DOHH2 (cell line): ENCODE data around the gene GGA1.
A peak's percentile ranks its signal among the peaks of the same experiment; 100 is the strongest.

Experiments
- H3F3A ChIP-seq: fragments of 200-600 bp; sonication (generic), shearing (Covaris generic); 2 replicates; pipeline ENCODE4 v1.6.0; 2016; ENCODE audit warnings: antibody characterized with exemption, mild to moderate bottlenecking; ENCODE audit not compliant: control insufficient read depth, insufficient read depth
- H3K27ac ChIP-seq: fragments of 200-600 bp; sonication (generic); 2 replicates; pipeline ENCODE4 v1.5.1; 2014; ENCODE audit warnings: low read depth, mild to moderate bottlenecking, low read length, moderate library complexity
- H3K27me3 ChIP-seq: fragments of 200-600 bp; sonication (generic); 2 replicates; pipeline ENCODE4 v1.6.1; 2014; ENCODE audit warnings: mild to moderate bottlenecking, low read length, mixed read lengths; ENCODE audit not compliant: control insufficient read depth
- H3K36me3 ChIP-seq: fragments of 200-600 bp; sonication (generic); 2 replicates; pipeline ENCODE4 v1.6.1; 2014; ENCODE audit warnings: mild to moderate bottlenecking, low read length, moderate library complexity, mixed read lengths; ENCODE audit not compliant: control insufficient read depth
- H3K4me1 ChIP-seq: fragments of 200-600 bp; sonication (generic); 2 replicates; pipeline ENCODE4 v1.6.1; 2014; ENCODE audit warnings: mild to moderate bottlenecking, low read length, mixed read lengths; ENCODE audit not compliant: control insufficient read depth
- H3K4me2 ChIP-seq: fragments of 200-600 bp; sonication (generic); 2 replicates; pipeline ENCODE4 v1.6.0; 2014; ENCODE audit warnings: mild to moderate bottlenecking, low read length, moderate library complexity
- H3K4me3 ChIP-seq: fragments of 200-600 bp; sonication (generic); 2 replicates; pipeline ENCODE4 v1.5.1; 2014; ENCODE audit warnings: mild to moderate bottlenecking, low read length, mixed read lengths
- H3K79me2 ChIP-seq: fragments of 200-600 bp; sonication (generic); 2 replicates; pipeline ENCODE4 v1.6.1; 2014; ENCODE audit warnings: mild to moderate bottlenecking, low read length, mixed read lengths; ENCODE audit not compliant: control insufficient read depth
- H3K9me2 ChIP-seq: fragments of 200-600 bp; sonication (generic); replicated peaks from 2 replicates; pipeline ENCODE4 v1.6.1; 2014; ENCODE audit warnings: mild to moderate bottlenecking, low read length, mixed read lengths; ENCODE audit not compliant: control insufficient read depth
- H3K9me3 ChIP-seq: fragments of 200-600 bp; sonication (generic); 2 replicates; pipeline ENCODE4 v1.6.1; 2014; ENCODE audit warnings: antibody characterized with exemption, low read length, mixed read lengths; ENCODE audit not compliant: control insufficient read depth, insufficient read depth
- H4K20me1 ChIP-seq: fragments of 200-600 bp; sonication (generic); 2 replicates; pipeline ENCODE4 v1.6.0; 2014; ENCODE audit warnings: low read depth, mild to moderate bottlenecking, antibody characterized with exemption, low read length, moderate library complexity; ENCODE audit not compliant: control insufficient read depth, insufficient read depth
- CTCF ChIP-seq: fragments of 200-600 bp; sonication (generic); IDR thresholded peaks from one replicate; pipeline ENCODE4 v1.5.1; 2014; ENCODE audit warnings: antibody characterized with exemption, mild to moderate bottlenecking, low read depth, low read length; ENCODE audit not compliant: poor library complexity, severe bottlenecking
- EZH2phosphoT487 ChIP-seq: fragments of 200-600 bp; sonication (generic); IDR thresholded peaks from 2 replicates; pipeline ENCODE4 v1.6.1; 2017; ENCODE audit warnings: borderline replicate concordance, mild to moderate bottlenecking, antibody characterized with exemption, low read length, moderate library complexity, mixed read lengths

The GGA1 gene

DNA sequence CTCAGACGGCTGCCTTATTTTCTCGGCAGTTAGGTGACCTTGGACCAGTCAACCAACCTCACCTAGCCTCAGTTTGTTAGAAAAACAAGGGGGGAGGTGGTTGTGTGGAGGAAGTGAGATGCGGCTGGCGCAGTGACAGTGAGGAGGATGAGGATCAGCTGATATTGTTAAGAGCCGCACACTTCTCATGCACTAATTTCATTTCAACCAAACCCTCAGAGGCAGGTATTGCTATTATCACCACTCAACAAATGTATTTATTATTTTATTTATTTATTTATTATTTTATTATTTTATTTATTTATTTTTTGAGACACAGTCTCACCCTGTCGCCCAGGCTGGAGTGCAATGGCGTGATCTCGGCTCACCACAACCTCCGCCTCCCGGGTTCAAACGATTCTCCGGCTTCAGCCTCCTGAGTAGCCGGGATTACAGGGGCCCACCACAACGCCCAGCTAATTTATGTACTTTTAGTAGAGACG lies 68.9 kb downstream of the GGA1 start:
- no peaks in the 10 kb centered on the region for H3K9me2 ChIP-seq
- no peaks in the 10 kb centered on the region for H3K9me3 ChIP-seq
- peak overlapping the region; percentile 79 for H3K27ac ChIP-seq
- H3K4me2 ChIP-seq, result peak overlapping the region; percentile 87
- TF ChIP-seq EZH2phosphoT487, result no peak
- TF ChIP-seq CTCF, result no peak
- H3K36me3 ChIP-seq, result no peaks in the 10 kb centered on the region
- no peaks in the 10 kb centered on the region for H4K20me1 ChIP-seq
- H3K4me1 ChIP-seq, result peaks cover 55% of the 10 kb centered on the region
- no peaks in the 10 kb centered on the region; the same call in 1 of the 2 replicates for H3K79me2 ChIP-seq
- H3F3A ChIP-seq, result peaks cover 21% of the 10 kb centered on the region
- H3K4me3 ChIP-seq, result peak overlapping the region; percentile 74
- no peaks in the 10 kb centered on the region for H3K27me3 ChIP-seq

DNA sequence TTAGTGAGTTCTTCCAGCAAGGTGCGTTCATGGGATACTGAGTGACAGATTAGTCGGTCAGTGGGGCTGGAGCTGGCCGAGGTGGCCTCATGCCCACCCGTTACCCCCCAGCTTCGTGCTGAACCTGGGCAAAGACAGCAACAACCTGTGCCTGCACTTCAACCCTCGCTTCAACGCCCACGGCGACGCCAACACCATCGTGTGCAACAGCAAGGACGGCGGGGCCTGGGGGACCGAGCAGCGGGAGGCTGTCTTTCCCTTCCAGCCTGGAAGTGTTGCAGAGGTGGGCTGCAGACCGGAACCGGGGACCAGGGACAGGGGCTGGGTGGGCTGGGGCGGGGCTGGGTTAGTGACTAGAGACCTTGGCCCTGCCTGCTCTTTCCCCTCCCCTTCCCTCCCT lies 69.7 kb downstream of the GGA1 start:
- H3K4me3 ChIP-seq, result no peak overlapping the region
- TF ChIP-seq CTCF (no peak), EZH2phosphoT487 (no peak)
- no peaks in the 10 kb centered on the region for H3K9me2 ChIP-seq
- H3K4me1 ChIP-seq, result peaks cover 51% of the 10 kb centered on the region
- H3K79me2 ChIP-seq, result no peaks in the 10 kb centered on the region; the same call in 1 of the 2 replicates
- H3F3A ChIP-seq, result peaks cover 21% of the 10 kb centered on the region
- no peaks in the 10 kb centered on the region for H3K27me3 ChIP-seq
- H4K20me1 ChIP-seq, result no peaks in the 10 kb centered on the region
- H3K27ac ChIP-seq, result no peak overlapping the region
- H3K36me3 ChIP-seq, result no peaks in the 10 kb centered on the region
- H3K4me2 ChIP-seq, result no peak overlapping the region
- H3K9me3 ChIP-seq, result no peaks in the 10 kb centered on the region

GRCh38 chr22:37679670-37680069 lies 71.0 kb downstream of the GGA1 start:
- TF ChIP-seq CTCF (no peak), EZH2phosphoT487 (no peak)
- H3K27ac ChIP-seq, result no peak overlapping the region
- no peak overlapping the region for H3K4me3 ChIP-seq
- H3K4me1 ChIP-seq, result peaks cover 44% of the 10 kb centered on the region
- H3K4me2 ChIP-seq, result no peak overlapping the region
- H3K36me3 ChIP-seq, result no peaks in the 10 kb centered on the region
- no peaks in the 10 kb centered on the region for H3K27me3 ChIP-seq
- H3K9me2 ChIP-seq, result no peaks in the 10 kb centered on the region
- H3K79me2 ChIP-seq, result no peaks in the 10 kb centered on the region; the same call in 1 of the 2 replicates
- no peaks in the 10 kb centered on the region for H3K9me3 ChIP-seq
- peaks cover 21% of the 10 kb centered on the region for H3F3A ChIP-seq
- no peaks in the 10 kb centered on the region for H4K20me1 ChIP-seq
